NT2/D1 (cell line): ENCODE results near the gene FZD10.

ENCODE experiments used
- DNase-seq: peaks from one replicate; pipeline ENCODE4 v3.0.0-alpha.2; 2011; ENCODE audit warnings: low read depth, low spot score
- H3K27me3 ChIP-seq: 2 replicates; pipeline ENCODE4 v1.6.0; 2011; ENCODE audit warnings: mild to moderate bottlenecking; ENCODE audit not compliant: insufficient read length, insufficient read depth
- H3K36me3 ChIP-seq: 2 replicates; pipeline ENCODE4 v1.6.1; 2011; ENCODE audit warnings: mild to moderate bottlenecking, low read length, mixed read lengths; ENCODE audit not compliant: insufficient read depth, insufficient read length
- H3K4me1 ChIP-seq: 2 replicates; pipeline ENCODE4 v1.5.1; 2011; ENCODE audit not compliant: insufficient read depth, insufficient read length
- H3K4me3 ChIP-seq: 2 replicates; pipeline ENCODE4 v1.5.1; 2011; ENCODE audit warnings: low read depth; ENCODE audit not compliant: insufficient read length
- H3K9ac ChIP-seq: 2 replicates; pipeline ENCODE4 v1.6.0; 2011; ENCODE audit warnings: low read depth; ENCODE audit not compliant: insufficient read length
- H3K9me3 ChIP-seq: 2 replicates; pipeline ENCODE4 v1.5.1; 2011; ENCODE audit warnings: mild to moderate bottlenecking, low read length; ENCODE audit not compliant: insufficient read depth
- SUZ12 ChIP-seq: IDR thresholded peaks from 2 replicates; pipeline ENCODE4 v1.6.1; 2011; ENCODE audit not compliant: insufficient read length, insufficient read depth; ENCODE audit errors: extremely low read depth
- YY1 ChIP-seq: IDR thresholded peaks from 2 replicates; pipeline ENCODE4 v1.6.1; 2011; ENCODE audit not compliant: insufficient read length, insufficient read depth
- ZNF274 ChIP-seq: IDR thresholded peaks from 2 replicates; pipeline ENCODE4 v1.6.1; 2011; ENCODE audit warnings: mild to moderate bottlenecking, low read depth, low read length

The FZD10 gene

GRCh38 chr12:130194154-130194553 is 31.9 kb downstream of the FZD10 start:
- TF ChIP-seq YY1 (no peak), SUZ12 (no peak), ZNF274 (no peak)
- no peak for DNase-seq
- Histone ChIP-seq H3K27me3 (peaks cover 22% of the 10 kb centered on the region), H3K36me3 (no peaks in the 10 kb centered on the region), H3K4me3 (no peak overlapping the region), H3K4me1 (peaks cover 3% of the 10 kb centered on the region), H3K9ac (no peak overlapping the region), H3K9me3 (no peaks in the 10 kb centered on the region)

GRCh38 chr12:130195369-130195768 is 33.1 kb downstream of the FZD10 start:
- H3K27me3 ChIP-seq = peaks cover 22% of the 10 kb centered on the region

GRCh38 chr12:130195776-130196175 is 33.5 kb downstream of the FZD10 start:
- Histone ChIP-seq H3K9ac (no peak overlapping the region), H3K4me1 (peaks cover 3% of the 10 kb centered on the region), H3K4me3 (no peak overlapping the region), H3K27me3 (peaks cover 22% of the 10 kb centered on the region), H3K36me3 (no peaks in the 10 kb centered on the region), H3K9me3 (no peaks in the 10 kb centered on the region)
- no peak for DNase-seq
- TF ChIP-seq YY1 = no peak
- no peak for TF ChIP-seq SUZ12
- TF ChIP-seq ZNF274 = no peak

More at GRCh38 chr12:130195369-130195768, 33.1 kb downstream of the FZD10 start:
- TF ChIP-seq YY1 (no peak), SUZ12 (no peak), ZNF274 (no peak)
- no peak for DNase-seq
- Histone ChIP-seq H3K9me3 (no peaks in the 10 kb centered on the region), H3K9ac (no peak overlapping the region), H3K4me1 (peaks cover 3% of the 10 kb centered on the region), H3K4me3 (no peak overlapping the region), H3K36me3 (no peaks in the 10 kb centered on the region)

- H3K27me3 ChIP-seq = peaks cover 22% of the 10 kb centered on the region
These were observed 34.6 kb downstream of the FZD10 start for GRCh38 chr12:130196827-130197226.

GRCh38 chr12:130198026-130198662 is 35.9 kb downstream of the FZD10 start:
- Histone ChIP-seq H3K9ac (no peak overlapping the region), H3K4me3 (no peak overlapping the region), H3K4me1 (peaks cover 3% of the 10 kb centered on the region), H3K36me3 (no peaks in the 10 kb centered on the region), H3K9me3 (no peaks in the 10 kb centered on the region), H3K27me3 (peaks cover 16% of the 10 kb centered on the region)
- no peak for DNase-seq
- no peak for TF ChIP-seq YY1
- TF ChIP-seq ZNF274 = no peak
- TF ChIP-seq SUZ12 = no peak

More at GRCh38 chr12:130196827-130197226, 34.6 kb downstream of the FZD10 start:
- H3K4me3 ChIP-seq = no peak overlapping the region
- H3K9ac ChIP-seq = no peak overlapping the region
- no peak for DNase-seq
- H3K9me3 ChIP-seq = no peaks in the 10 kb centered on the region
- no peaks in the 10 kb centered on the region for H3K36me3 ChIP-seq
- H3K4me1 ChIP-seq = peaks cover 3% of the 10 kb centered on the region
- TF ChIP-seq YY1 = no peak
- TF ChIP-seq ZNF274 = no peak
- TF ChIP-seq SUZ12 = no peak

GRCh38 chr12:130198663-130199060 is 36.4 kb downstream of the FZD10 start:
- Histone ChIP-seq H3K4me1 (peaks cover 3% of the 10 kb centered on the region), H3K9me3 (no peaks in the 10 kb centered on the region), H3K4me3 (no peak overlapping the region), H3K9ac (no peak overlapping the region), H3K27me3 (peaks cover 12% of the 10 kb centered on the region), H3K36me3 (no peaks in the 10 kb centered on the region)
- no peak for DNase-seq
- TF ChIP-seq ZNF274 (no peak), SUZ12 (no peak), YY1 (no peak)

GRCh38 chr12:130199581-130200390 is 37.5 kb downstream of the FZD10 start:
- H3K27me3 ChIP-seq = peaks cover 5% of the 10 kb centered on the region
- H3K4me3 ChIP-seq = no peak overlapping the region
- no peak overlapping the region for H3K9ac ChIP-seq
- DNase-seq = no peak
- no peaks in the 10 kb centered on the region for H3K4me1 ChIP-seq
- no peaks in the 10 kb centered on the region for H3K36me3 ChIP-seq
- no peaks in the 10 kb centered on the region for H3K9me3 ChIP-seq
- TF ChIP-seq SUZ12 (no peak), ZNF274 (no peak), YY1 (no peak)
